Testis (tissue), 3 donors: ENCODE measurements around the gene IL20RB. TPM values are rescaled to one million over a fixed set of nuclear protein-coding genes. Genes with fewer than 3 reads are reported as not detected.

Experiments
- DNase-seq: peaks from one replicate; pipeline ENCODE4 v3.0.0-alpha.2; 2019
- H3K27ac ChIP-seq, 2 donors: fragments of 200-600 bp; sonication (generic); one replicate each; pipeline ENCODE4 v1.5.1; 2019
- H3K27me3 ChIP-seq: fragments of 200-600 bp; sonication (generic); one replicate; pipeline ENCODE4 v1.5.1; 2019
- H3K36me3 ChIP-seq: fragments of 200-600 bp; sonication (generic); one replicate; pipeline ENCODE4 v1.5.1; 2017; ENCODE audit warnings: low read depth; ENCODE audit errors: missing control alignments
- H3K4me1 ChIP-seq: fragments of 200-600 bp; sonication (generic); one replicate; pipeline ENCODE4 v1.5.1; 2019
- H3K4me3 ChIP-seq, 2 donors: fragments of 200-600 bp; sonication (generic); one replicate each; pipeline ENCODE4 v1.5.1; 2017 to 2019
- H3K9me3 ChIP-seq: fragments of 200-600 bp; sonication (generic); one replicate; pipeline ENCODE4 v1.5.1; 2017
- POLR2A ChIP-seq: fragments of 450-650 bp; IDR thresholded peaks from one replicate; pipeline ENCODE4 v1.6.1; 2017; ENCODE audit warnings: antibody characterized with exemption, mild to moderate bottlenecking, moderate library complexity
- WGBS, 2 donors: methylation state at CpG; one replicate each; pipeline ENCODE4 v1.1.5; 2018; 5-methylcytosine and 5-hydroxymethylcytosine counted together
- intact Hi-C: fragments of 100-400 bp; cut with DNase I; formaldehyde crosslinking; loops from one replicate; pipeline ENCODE4 v1.15.1; 2023; ENCODE audit warnings: low total_unique reads
- polyA plus RNA-seq: library from polyadenylated mRNA; stranded (reverse); fragments of 350-450 nt; fragmentation: Illumina TruSeq; extraction: RNeasy Lipid Tissue Mini Kit (QIAGEN cat#74804); gene quantifications from one replicate; pipeline ENCODE4 v1.2.3, GENCODE V29; 2014; ENCODE audit warnings: low read depth, low replicate concordance; ENCODE audit not compliant: insufficient read depth
- total RNA-seq, 2 donors: library from RNA; depleted of rRNA; stranded (reverse); fragments of >200 nt; gene quantifications; one replicate each; pipeline ENCODE4 v1.2.3, GENCODE V29; 2016
- TF ChIP-seq, protein P1 (sequence below), 3 experiments: fragments of 450-650 bp in 2 of 3; fragments of 200-600 bp in 1 of 3; sonication (generic) in 1 of 3; IDR thresholded peaks; one replicate each; pipeline ENCODE4 v1.5.1; 2016 to 2019; ENCODE audit warnings: antibody characterized with exemption in 3 of 3, mild to moderate bottlenecking in 2 of 3, moderate library complexity in 1 of 3

Gene IL20RB
- total and polyA plus RNA-seq, 3 donors from 2014 or later = 2.0 to 12.5 (median 3.5) TPM

DNA sequence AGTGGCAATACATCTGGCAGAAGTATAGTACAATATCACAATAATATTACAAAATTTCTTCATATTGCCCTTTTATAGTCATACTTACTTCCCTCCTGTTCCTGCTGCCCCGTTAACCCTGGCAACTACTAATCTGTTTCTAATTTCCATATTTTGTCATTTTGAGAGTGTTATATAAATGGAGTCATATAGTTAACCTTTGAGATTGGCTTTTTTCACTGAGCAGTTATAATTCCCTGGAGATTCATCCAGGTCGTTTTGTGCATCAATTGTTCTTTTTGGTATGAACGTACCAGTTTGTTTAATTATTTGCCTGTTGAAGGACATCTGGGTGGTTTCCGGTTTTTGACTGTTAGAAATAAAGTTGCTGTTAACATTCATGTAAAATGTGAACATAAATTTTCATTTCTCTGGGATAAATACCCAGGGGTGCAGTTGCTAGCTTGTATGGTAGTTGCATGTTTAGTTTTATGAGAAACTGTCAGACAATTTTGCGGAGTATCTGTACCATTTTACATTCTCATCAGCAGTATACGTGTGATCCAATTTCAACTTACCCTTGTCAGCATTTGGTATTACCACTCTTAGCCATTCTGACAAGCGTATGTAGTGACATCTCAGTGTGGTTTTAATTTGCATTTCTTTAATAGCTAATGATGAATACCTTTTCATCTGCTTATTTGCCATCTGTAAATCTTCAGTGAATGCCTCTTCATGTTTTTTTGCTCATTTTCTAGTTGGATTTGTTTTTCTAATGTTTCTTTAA lies 32.2 kb upstream of the IL20RB start:
- intact Hi-C loops = no loop called here
- H3K36me3 ChIP-seq = no peaks in the 10 kb centered on the region
- no peak overlapping the region for H3K4me3 ChIP-seq
- no peaks in the 10 kb centered on the region for H3K9me3 ChIP-seq
- TF ChIP-seq, protein P1, sequence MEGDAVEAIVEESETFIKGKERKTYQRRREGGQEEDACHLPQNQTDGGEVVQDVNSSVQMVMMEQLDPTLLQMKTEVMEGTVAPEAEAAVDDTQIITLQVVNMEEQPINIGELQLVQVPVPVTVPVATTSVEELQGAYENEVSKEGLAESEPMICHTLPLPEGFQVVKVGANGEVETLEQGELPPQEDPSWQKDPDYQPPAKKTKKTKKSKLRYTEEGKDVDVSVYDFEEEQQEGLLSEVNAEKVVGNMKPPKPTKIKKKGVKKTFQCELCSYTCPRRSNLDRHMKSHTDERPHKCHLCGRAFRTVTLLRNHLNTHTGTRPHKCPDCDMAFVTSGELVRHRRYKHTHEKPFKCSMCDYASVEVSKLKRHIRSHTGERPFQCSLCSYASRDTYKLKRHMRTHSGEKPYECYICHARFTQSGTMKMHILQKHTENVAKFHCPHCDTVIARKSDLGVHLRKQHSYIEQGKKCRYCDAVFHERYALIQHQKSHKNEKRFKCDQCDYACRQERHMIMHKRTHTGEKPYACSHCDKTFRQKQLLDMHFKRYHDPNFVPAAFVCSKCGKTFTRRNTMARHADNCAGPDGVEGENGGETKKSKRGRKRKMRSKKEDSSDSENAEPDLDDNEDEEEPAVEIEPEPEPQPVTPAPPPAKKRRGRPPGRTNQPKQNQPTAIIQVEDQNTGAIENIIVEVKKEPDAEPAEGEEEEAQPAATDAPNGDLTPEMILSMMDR (IDR thresholded peaks at IDR 0.05) = no peak
- TF ChIP-seq POLR2A = no peak
- no peaks in the 10 kb centered on the region for H3K4me1 ChIP-seq
- H3K27ac ChIP-seq = no peak overlapping the region
- 73% methylated on average over 7 of the region's 7 CpGs for WGBS, 2 donors
- H3K27me3 ChIP-seq = no peaks in the 10 kb centered on the region
- DNase-seq = no peak

DNA sequence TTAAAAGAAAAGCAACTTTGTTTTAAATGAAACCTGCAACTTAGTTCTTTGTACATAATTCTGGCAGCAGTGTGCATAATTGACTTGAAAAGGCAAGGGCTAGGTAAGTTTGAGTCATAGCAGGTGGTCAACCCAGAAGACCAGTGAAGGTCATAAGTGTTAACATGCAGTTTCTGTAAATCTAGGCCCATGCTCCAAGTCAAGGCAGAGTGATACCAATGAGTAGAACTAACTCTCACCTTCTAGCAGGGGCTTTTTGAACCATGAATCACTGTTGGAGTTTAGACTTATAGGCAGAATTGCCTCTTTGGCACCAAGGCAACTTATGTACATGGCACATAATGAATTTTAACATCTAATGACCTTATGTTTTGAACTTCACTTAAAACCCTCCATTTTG lies 29.5 kb upstream of the IL20RB start:
- intact Hi-C loops = no loop called here
- Histone ChIP-seq H3K9me3 (no peaks in the 10 kb centered on the region), H3K4me3 (no peak overlapping the region), H3K27me3 (no peaks in the 10 kb centered on the region), H3K4me1 (peaks cover 2% of the 10 kb centered on the region), H3K27ac (no peak overlapping the region), H3K36me3 (no peaks in the 10 kb centered on the region)
- TF ChIP-seq, protein P1 (IDR thresholded peaks at IDR 0.05) = no peak
- TF ChIP-seq POLR2A = no peak
- DNase-seq = no peak

DNA sequence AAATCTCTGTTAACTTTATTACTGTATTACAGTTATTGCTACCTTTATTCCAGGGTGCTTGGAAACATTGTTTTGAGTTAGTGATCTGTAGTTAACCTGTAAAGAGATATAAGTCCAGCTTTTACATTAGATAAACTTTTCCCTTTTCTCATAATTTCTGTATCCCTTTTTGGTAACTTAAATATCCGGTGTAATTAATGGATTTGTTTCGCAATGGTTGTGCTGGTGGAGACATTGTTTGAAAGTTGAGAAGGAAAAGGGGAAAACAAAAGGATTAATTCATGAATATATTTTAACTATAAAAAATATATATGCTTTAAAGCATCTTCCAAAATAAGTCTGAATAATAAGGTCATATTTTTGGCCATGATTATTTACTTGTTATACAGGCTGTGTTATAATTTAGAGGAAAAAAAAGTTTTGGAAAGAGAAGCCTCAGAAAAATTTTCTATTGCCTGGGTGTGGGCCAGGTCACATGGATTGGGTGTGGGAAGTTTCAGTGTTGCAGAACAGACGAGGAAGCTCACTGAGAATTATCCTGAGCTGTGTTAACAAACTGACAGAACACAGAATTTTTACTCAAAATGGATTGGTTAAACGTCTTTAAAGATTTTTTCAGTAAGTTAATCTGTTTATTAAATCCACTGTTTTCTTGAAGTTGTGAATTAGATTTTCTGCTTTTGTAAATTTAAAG lies 27.7 kb upstream of the IL20RB start:
- 53 to 59% methylated on average over 4 of the region's 4 CpGs for WGBS, 2 donors
- no peak for TF ChIP-seq POLR2A
- TF ChIP-seq, protein P1 (IDR thresholded peaks at IDR 0.05) = no peak
- Histone ChIP-seq H3K27ac (no peak overlapping the region), H3K4me3 (no peak overlapping the region), H3K36me3 (no peaks in the 10 kb centered on the region), H3K9me3 (no peaks in the 10 kb centered on the region), H3K27me3 (no peaks in the 10 kb centered on the region), H3K4me1 (peaks cover 2% of the 10 kb centered on the region)
- DNase-seq = peak; percentile 63
- intact Hi-C loops = no loop called here

DNA sequence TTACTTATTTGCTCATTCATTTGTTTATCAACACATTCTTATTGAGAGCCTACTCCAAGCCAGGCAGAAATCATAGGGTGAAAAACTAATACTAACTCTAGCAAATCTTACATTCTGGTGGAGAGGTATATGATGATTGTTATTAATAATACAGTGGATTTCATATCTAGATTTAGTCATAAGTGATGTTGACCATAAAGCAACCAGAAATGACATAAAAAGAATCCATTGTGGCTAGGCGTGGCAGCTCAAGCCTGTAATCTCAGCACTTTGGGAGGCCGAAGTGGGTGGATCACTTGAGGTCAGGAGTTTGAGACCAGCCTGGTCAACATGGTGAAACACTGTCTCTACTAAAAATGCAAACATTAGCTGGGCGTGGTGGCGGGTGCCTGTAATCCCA lies 26.2 kb upstream of the IL20RB start:
- Histone ChIP-seq H3K27me3 (no peaks in the 10 kb centered on the region), H3K9me3 (no peaks in the 10 kb centered on the region), H3K4me1 (peaks cover 2% of the 10 kb centered on the region), H3K27ac (no peak overlapping the region), H3K4me3 (no peak overlapping the region), H3K36me3 (no peaks in the 10 kb centered on the region)
- intact Hi-C loops = no loop called here
- no peak for DNase-seq
- WGBS, 2 donors = 85 to 86% methylated on average over 4 of the region's 4 CpGs
- TF ChIP-seq, protein P1 (IDR thresholded peaks at IDR 0.05) = no peak
- no peak for TF ChIP-seq POLR2A
